SK-N-SH treated with all-trans-retinoic acid at 6 μM for 48 hours (cell line): ENCODE data around the gene AQP12A.
"Not testable (repeated sequence)": the region's sequence is repeated elsewhere in the genome, so short reads cannot be mapped to it uniquely, and the experiment has no call there.

Experiments used
- ARNTL ChIP-seq: fragments of 450-650 bp; formaldehyde crosslinking; IDR thresholded peaks from 2 replicates; pipeline ENCODE4 v1.5.0; 2020; ENCODE audit warnings: low read depth, mild to moderate bottlenecking, moderate library complexity, borderline replicate concordance
- BACH2 ChIP-seq: fragments of 250-450 bp; sonication (Bioruptor Pico); IDR thresholded peaks from 2 replicates; pipeline ENCODE4 v1.9.0; 2021; ENCODE audit warnings: mild to moderate bottlenecking, borderline replicate concordance
- CREB5 ChIP-seq: fragments of 250-450 bp; sonication (Bioruptor Pico); IDR thresholded peaks from 2 replicates; pipeline ENCODE4 v1.5.1; 2020; ENCODE audit warnings: low read depth, mild to moderate bottlenecking, moderate library complexity
- CSRNP3 ChIP-seq: fragments of 250-450 bp; sonication (Bioruptor Pico); IDR thresholded peaks from 2 replicates; pipeline ENCODE4 v1.5.1; 2021; ENCODE audit warnings: mild to moderate bottlenecking, moderate library complexity
- PATZ1 ChIP-seq: fragments of 250-450 bp; sonication (Bioruptor Pico); IDR thresholded peaks from 2 replicates; pipeline ENCODE4 v1.8.0; 2020; ENCODE audit warnings: mild to moderate bottlenecking, moderate library complexity, borderline replicate concordance
- PPARA ChIP-seq: fragments of 250-450 bp; sonication (Bioruptor Pico); IDR thresholded peaks from 2 replicates; pipeline ENCODE4 v1.5.0; 2020; ENCODE audit warnings: mild to moderate bottlenecking, borderline replicate concordance
- TOX ChIP-seq: fragments of 250-450 bp; sonication (Bioruptor Pico); IDR thresholded peaks from 2 replicates; pipeline ENCODE4 v1.8.0; 2021; ENCODE audit warnings: mild to moderate bottlenecking, moderate library complexity, borderline replicate concordance
- ZC3H10 ChIP-seq: fragments of 250-450 bp; sonication (Bioruptor Pico); IDR thresholded peaks from 2 replicates; pipeline ENCODE4 v1.5.1; 2021; ENCODE audit warnings: mild to moderate bottlenecking, moderate library complexity
- ZFP30 ChIP-seq: fragments of 450-650 bp; formaldehyde crosslinking; IDR thresholded peaks from 2 replicates; pipeline ENCODE4 v1.5.0; 2022; ENCODE audit warnings: mild to moderate bottlenecking, moderate library complexity
- ZNF565 ChIP-seq: fragments of 450-650 bp; formaldehyde crosslinking; conservative IDR thresholded peaks from 2 replicates; pipeline ENCODE4 v1.5.0; 2020; ENCODE audit warnings: low read depth, mild to moderate bottlenecking, moderate library complexity
- ZNF8 ChIP-seq: fragments of 450-650 bp; formaldehyde crosslinking; IDR thresholded peaks from 2 replicates; pipeline ENCODE4 v1.5.0; 2020; ENCODE audit warnings: mild to moderate bottlenecking, moderate library complexity

- not testable (repeated sequence) for TF ChIP-seq BACH2 (CRISPR knock-in tag); ZC3H10 (CRISPR knock-in tag); TOX (CRISPR knock-in tag); ZNF8 (CRISPR knock-in tag); PPARA; ARNTL (CRISPR knock-in tag); CREB5 (CRISPR knock-in tag); ZFP30 (CRISPR knock-in tag); CSRNP3 (CRISPR knock-in tag); ZNF565 (CRISPR knock-in tag); PATZ1 (CRISPR knock-in tag)
These were observed 615 bp upstream of the AQP12A start for GRCh38 chr2:240691075-240691427.
